ENCODE results near the gene PURB. TPM values are rescaled to one million over a fixed set of nuclear protein-coding genes. Genes with fewer than 3 reads are reported as not detected.
"Not testable (repeated sequence)": the region's sequence is repeated elsewhere in the genome, so short reads cannot be mapped to it uniquely, and the experiment has no call there.

Gene PURB
- total and polyA plus RNA-seq, 7 experiments from 2014 or later, result 1.7 to 30.5 (median 22.3) TPM

DNA sequence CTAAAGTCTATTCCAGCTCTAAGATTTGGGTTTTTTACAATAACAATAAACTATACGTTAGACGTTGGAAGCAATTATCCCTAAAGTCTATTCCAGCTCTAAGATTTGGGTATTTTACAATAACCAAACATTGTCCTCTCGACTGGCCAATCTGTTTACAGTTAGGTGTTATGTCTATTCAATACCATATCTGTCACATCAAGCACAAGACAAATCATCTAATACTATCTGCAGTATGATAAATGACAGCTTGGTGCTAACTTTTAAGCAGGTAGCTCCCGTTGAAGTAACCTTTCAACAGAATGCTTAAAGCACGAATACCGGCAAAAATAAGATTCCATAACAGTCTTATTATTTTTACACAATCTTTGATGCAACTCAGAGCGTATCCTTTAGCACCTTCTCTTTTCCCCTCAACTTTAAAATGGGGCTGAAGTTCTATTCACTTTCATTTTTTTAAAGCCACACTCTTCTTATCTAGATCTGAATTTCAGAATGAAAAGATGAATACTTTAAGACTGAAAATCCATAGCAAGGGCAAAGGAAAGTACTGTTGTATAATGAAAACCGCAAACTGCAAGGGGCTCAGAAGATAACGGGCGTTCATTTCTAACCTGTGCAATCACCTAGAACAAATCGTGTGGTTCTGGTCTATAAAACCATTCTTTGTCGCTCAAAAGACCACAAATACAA lies 38.4 kb downstream of the PURB start:
- peak overlapping the region; percentile 89 to 99 (median 94) for H3K4me3 Mint-ChIP-seq
- Histone ChIP-seq H3K27me3 (ENCODE audit: control insufficient read depth in 2 of 2, insufficient read depth in 2 of 2, low read length in 2 of 2) (no peaks in the 10 kb centered on the region), H3K27ac (ENCODE audit: low read depth, low read length) (peak overlapping the region; percentile 96), H3K36me3 (ENCODE audit: control insufficient read depth in 2 of 3, insufficient read depth in 3 of 3, low read length in 3 of 3) (peaks cover 0 to under 1% (median 0%) of the 10 kb centered on the region in 3 experiments), H3K9me3 (ENCODE audit: control insufficient read depth in 2 of 3, low read length in 3 of 3) (no peaks in the 10 kb centered on the region), H3K4me3 (ENCODE audit: low read length) (peak overlapping the region; percentile 91), H3K4me1 (ENCODE audit: control insufficient read depth in 2 of 2, insufficient read depth in 2 of 2, low read length in 2 of 2) (peaks cover 0 to 11% of the 10 kb centered on the region in 2 donors)
- DNase-seq, result no peak
- peaks cover 4 to 11% (median 4%) of the 10 kb centered on the region in 5 donors for H3K36me3 Mint-ChIP-seq
- ATAC-seq, result no peak
- intact Hi-C loops (cut with micrococcal nuclease), result loop anchor here (1.0 to 5.0 kb wide), 15 partner anchors 96 to 805 kb away; partner anchors contain the start of genes NUDCD3 (in 2 of the 2), DBNL (in 1 of the 2), MYO1G (in 1 of the 2) and POLM (in 1 of the 2)
- ChIA-PET CTCF (interaction anchor here (0.7 to 2.2 kb wide), 11 partner anchors 10 to 761 kb away, joined by 3 to 8 read pairs (median 4); partner anchors contain the start of gene TMED4), POLR2A (interaction anchor here (0.5 to 5.7 kb wide), 26 partner anchors 8 to 732 kb away, joined by 3 to 60 read pairs (median 5); partner anchors contain the start of genes DDX56, NUDCD3, OGDH and PPIA)
- peaks cover 26 to 63% (median 39%) of the 10 kb centered on the region in 7 donors for H3K4me1 Mint-ChIP-seq
- peaks cover 0 to 2% (median 0%) of the 10 kb centered on the region in 11 donors for H3K9me3 Mint-ChIP-seq
- H3K27me3 Mint-ChIP-seq, result peaks cover 0 to 2% (median 0%) of the 10 kb centered on the region in 5 donors
- H3K27ac Mint-ChIP-seq, result peak overlapping the region; percentile 95 to 100 (median 98)

DNA sequence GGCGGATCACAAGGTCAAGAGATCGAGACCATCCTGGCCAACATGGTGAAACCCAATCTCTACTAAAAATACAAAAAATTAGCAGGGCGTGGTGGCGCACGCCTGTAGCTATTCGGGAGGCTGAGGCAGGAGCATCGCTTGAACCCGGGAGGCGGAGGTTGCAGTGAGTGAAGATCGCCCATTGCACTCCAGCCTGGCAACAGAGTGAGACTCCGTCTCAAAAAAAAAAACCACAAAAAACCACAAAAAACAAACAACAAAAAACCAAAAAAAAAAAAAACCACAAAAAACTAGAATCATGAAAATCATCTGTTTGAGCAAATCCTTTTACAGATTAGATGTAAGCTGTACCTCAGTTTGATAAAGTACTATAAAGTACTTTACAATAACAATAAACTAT lies 38.9 kb downstream of the PURB start:
- Mint-ChIP-seq H3K27ac (peak overlapping the region; percentile 95 to 100 (median 98)), H3K4me1 (peaks cover 32 to 67% (median 44%) of the 10 kb centered on the region in 7 donors), H3K36me3 (peaks cover 7 to 16% (median 9%) of the 10 kb centered on the region in 5 donors), H3K4me3 (peak overlapping the region; percentile 89 to 99 (median 94))
- H3K27me3 Mint-ChIP-seq; ATAC-seq; H3K27me3 ChIP-seq (ENCODE audit: control insufficient read depth in 2 of 2, insufficient read depth in 2 of 2, low read length in 2 of 2); H3K36me3 ChIP-seq (ENCODE audit: control insufficient read depth in 2 of 3, insufficient read depth in 3 of 3, low read length in 3 of 3); H3K9me3 Mint-ChIP-seq; H3K9me3 ChIP-seq (ENCODE audit: control insufficient read depth in 2 of 3, low read length in 3 of 3): not testable (repeated sequence)
- POLR2A ChIA-PET, result interaction anchor here (0.7 to 5.7 kb wide), 18 partner anchors 8 to 273 kb away, joined by 3 to 60 read pairs (median 6); partner anchors contain the start of genes DDX56, OGDH, PPIA and PURB
- DNase-seq, result peak in 6 of 9 donors; percentile 24 to 44 (median 36)
- peak overlapping the region; percentile 91 for H3K4me3 ChIP-seq (ENCODE audit: low read length)
- CTCF ChIA-PET, result interaction anchor here (0.6 to 1.8 kb wide), 11 partner anchors 11 to 760 kb away, joined by 3 to 7 read pairs (median 3); partner anchors contain the start of gene TMED4
- intact Hi-C loops (cut with micrococcal nuclease), result loop anchor here (2.0 to 5.0 kb wide), 9 partner anchors 131 to 804 kb away; partner anchors contain the start of genes DBNL (in 1 of the 2), MYO1G (in 1 of the 2), NUDCD3 (in 1 of the 2) and POLM (in 1 of the 2)
- H3K4me1 ChIP-seq (ENCODE audit: control insufficient read depth in 2 of 2, insufficient read depth in 2 of 2, low read length in 2 of 2), result peaks cover 0 to 11% of the 10 kb centered on the region in 2 donors
- peak overlapping the region; percentile 96 for H3K27ac ChIP-seq (ENCODE audit: low read depth, low read length)

DNA sequence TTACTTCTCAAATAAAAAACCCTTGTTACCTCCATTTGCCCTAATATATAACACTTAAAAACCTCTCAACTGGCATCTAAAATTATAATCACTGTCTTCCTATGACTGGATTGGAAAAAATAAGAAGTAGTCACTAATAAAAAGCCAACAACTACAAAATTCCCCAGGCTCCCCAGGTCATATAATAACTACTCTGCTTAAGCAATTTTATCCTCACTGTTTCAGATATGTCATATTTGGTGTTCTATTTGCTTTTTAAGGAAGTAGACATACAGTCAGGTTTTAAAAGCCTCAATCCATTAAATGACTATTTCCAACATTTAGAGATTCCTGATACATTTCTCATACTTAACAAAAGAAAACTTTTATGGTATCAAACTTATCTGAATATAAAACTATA lies 39.9 kb downstream of the PURB start:
- H3K4me3 ChIP-seq (ENCODE audit: low read length), result no peak overlapping the region
- Mint-ChIP-seq H3K27me3 (peaks cover 0 to 2% (median 0%) of the 10 kb centered on the region in 5 donors), H3K27ac (peak overlapping the region; percentile 5 to 100 (median 98)), H3K9me3 (peaks cover 0 to 2% (median 0%) of the 10 kb centered on the region in 11 donors), H3K36me3 (peaks cover 7 to 22% (median 14%) of the 10 kb centered on the region in 5 donors), H3K4me3 (peak overlapping the region; percentile 13 to 99 (median 90)), H3K4me1 (peaks cover 34 to 72% (median 52%) of the 10 kb centered on the region in 7 donors)
- CTCF ChIA-PET, result interaction anchor here (0.6 to 1.0 kb wide), 4 partner anchors 47 to 311 kb away, joined by 3 to 4 read pairs (median 3); no protein-coding TSS in a partner anchor
- H3K36me3 ChIP-seq (ENCODE audit: control insufficient read depth in 2 of 3, insufficient read depth in 3 of 3, low read length in 3 of 3), result peaks cover 0 to 10% (median 3%) of the 10 kb centered on the region in 3 experiments
- H3K9me3 ChIP-seq (ENCODE audit: control insufficient read depth in 2 of 3, low read length in 3 of 3), result no peaks in the 10 kb centered on the region
- ATAC-seq, result no peak
- DNase-seq, result no peak
- H3K4me1 ChIP-seq (ENCODE audit: control insufficient read depth in 2 of 2, insufficient read depth in 2 of 2, low read length in 2 of 2), result peaks cover 0 to 15% of the 10 kb centered on the region in 2 donors
- POLR2A ChIA-PET, result interaction anchor here (0.5 to 5.7 kb wide), 15 partner anchors 9 to 569 kb away, joined by 3 to 60 read pairs (median 4); partner anchors contain the start of genes OGDH, PPIA, PURB and TMED4
- no peaks in the 10 kb centered on the region for H3K27me3 ChIP-seq (ENCODE audit: control insufficient read depth in 2 of 2, insufficient read depth in 2 of 2, low read length in 2 of 2)
- intact Hi-C loops (cut with micrococcal nuclease), result loop anchor here (5.0 kb wide), 5 partner anchors 132 to 803 kb away; partner anchors contain the start of genes DBNL (in 1 of the 2), MYO1G (in 1 of the 2) and NUDCD3 (in 1 of the 2)
- H3K27ac ChIP-seq (ENCODE audit: low read depth, low read length), result peak overlapping the region; percentile 96

DNA sequence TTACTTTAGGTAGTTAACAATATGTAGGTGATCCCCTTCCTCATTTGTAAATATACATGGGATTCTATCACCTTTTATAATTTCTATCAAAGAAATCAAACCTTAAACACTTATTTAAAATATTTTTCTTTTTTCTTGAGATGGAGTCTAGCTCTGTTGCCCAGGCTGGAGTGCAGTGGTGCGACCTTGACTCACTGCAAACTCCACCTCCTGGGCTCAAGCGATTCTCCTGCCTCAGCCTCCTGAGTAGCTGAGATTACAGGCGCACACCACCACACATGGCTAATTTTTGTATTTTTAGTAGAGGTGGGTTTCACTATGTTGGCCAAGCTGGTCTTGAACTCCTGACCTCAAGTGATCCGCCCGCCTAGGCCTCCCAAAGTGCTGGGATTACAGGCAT lies 41.9 kb downstream of the PURB start:
- H3K27me3 Mint-ChIP-seq; H3K9me3 ChIP-seq (ENCODE audit: control insufficient read depth in 2 of 3, low read length in 3 of 3); H3K27me3 ChIP-seq (ENCODE audit: control insufficient read depth in 2 of 2, insufficient read depth in 2 of 2, low read length in 2 of 2); H3K9me3 Mint-ChIP-seq; H3K27ac Mint-ChIP-seq; CTCF ChIA-PET; intact Hi-C loops (cut with micrococcal nuclease); ATAC-seq; H3K4me3 ChIP-seq (ENCODE audit: low read length); H3K27ac ChIP-seq (ENCODE audit: low read depth, low read length); DNase-seq; H3K4me3 Mint-ChIP-seq: not testable (repeated sequence)
- POLR2A ChIA-PET, result interaction anchor here (0.6 to 0.7 kb wide), 3 partner anchors 47 to 292 kb away, joined by 3 to 6 read pairs (median 4); no protein-coding TSS in a partner anchor
- H3K36me3 ChIP-seq (ENCODE audit: control insufficient read depth in 2 of 3, insufficient read depth in 3 of 3, low read length in 3 of 3), result peaks cover 3 to 24% (median 3%) of the 10 kb centered on the region in 3 experiments
- H3K4me1 ChIP-seq (ENCODE audit: control insufficient read depth in 2 of 2, insufficient read depth in 2 of 2, low read length in 2 of 2), result peaks cover 0 to 15% of the 10 kb centered on the region in 2 donors
- Mint-ChIP-seq H3K4me1 (peaks cover 39 to 65% (median 57%) of the 10 kb centered on the region in 7 donors), H3K36me3 (peaks cover 7 to 29% (median 21%) of the 10 kb centered on the region in 5 donors)

DNA sequence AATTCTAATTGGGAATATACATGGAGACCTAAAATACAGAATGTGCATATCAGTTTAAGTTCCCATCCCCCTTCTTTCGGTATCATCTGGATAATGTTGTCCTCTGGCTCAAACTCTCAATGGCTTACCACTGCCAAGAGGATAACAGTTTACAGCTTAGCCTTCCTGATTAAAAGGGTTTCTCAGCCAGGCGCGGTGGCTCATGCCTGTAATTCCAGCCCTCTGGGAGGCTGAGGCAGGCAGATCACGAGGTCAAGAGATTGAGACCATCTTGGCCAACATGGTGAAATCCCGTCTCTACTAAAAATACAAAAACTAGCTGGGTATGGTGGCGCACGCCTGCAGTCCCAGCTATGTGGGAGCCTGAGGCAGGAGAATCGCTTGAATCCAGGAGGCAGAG lies 42.7 kb downstream of the PURB start:
- Mint-ChIP-seq H3K36me3 (peaks cover 7 to 31% (median 22%) of the 10 kb centered on the region in 5 donors), H3K4me3 (peak overlapping the region in 2 of 10 donors; percentile 15 to 20), H3K27ac (peak overlapping the region in 2 of 9 donors; percentile 16 to 64), H3K4me1 (peaks cover 39 to 62% (median 55%) of the 10 kb centered on the region in 7 donors)
- H3K4me3 ChIP-seq (ENCODE audit: low read length); H3K27me3 ChIP-seq (ENCODE audit: control insufficient read depth in 2 of 2, insufficient read depth in 2 of 2, low read length in 2 of 2); H3K27me3 Mint-ChIP-seq; H3K9me3 Mint-ChIP-seq; H3K27ac ChIP-seq (ENCODE audit: low read depth, low read length); DNase-seq; intact Hi-C loops (cut with micrococcal nuclease); ATAC-seq; H3K9me3 ChIP-seq (ENCODE audit: control insufficient read depth in 2 of 3, low read length in 3 of 3): not testable (repeated sequence)
- H3K4me1 ChIP-seq (ENCODE audit: control insufficient read depth in 2 of 2, insufficient read depth in 2 of 2, low read length in 2 of 2), result peaks cover 0 to 15% of the 10 kb centered on the region in 2 donors
- peaks cover 3 to 29% (median 5%) of the 10 kb centered on the region in 3 experiments for H3K36me3 ChIP-seq (ENCODE audit: control insufficient read depth in 2 of 3, insufficient read depth in 3 of 3, low read length in 3 of 3)
- POLR2A ChIA-PET, result interaction anchor here (0.7 kb wide), 1 partner anchor 293 kb away, joined by 6 read pairs; no protein-coding TSS in a partner anchor
- CTCF ChIA-PET, result interaction anchor here (0.6 kb wide), 1 partner anchor 187 kb away, joined by 3 read pairs; no protein-coding TSS in a partner anchor

DNA sequence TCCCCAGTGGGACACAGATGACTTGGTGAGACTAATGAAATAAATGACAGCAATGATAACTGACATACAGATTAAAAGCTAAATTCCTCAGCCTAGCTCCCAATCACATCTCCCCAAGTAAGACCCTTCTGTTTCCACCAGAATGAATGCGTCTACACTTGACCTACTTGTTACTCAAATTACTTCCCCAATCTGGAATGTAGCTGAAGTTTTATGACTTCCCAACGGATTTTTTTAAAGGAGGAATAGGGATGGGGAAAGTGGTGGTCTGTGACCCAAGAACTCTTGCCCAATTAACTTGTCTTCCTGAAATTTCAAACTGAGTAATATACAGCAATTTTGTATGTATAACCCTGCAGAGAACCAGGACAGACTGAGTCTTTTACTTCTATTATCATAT lies 46.6 kb downstream of the PURB start:
- peaks cover 7 to 38% (median 25%) of the 10 kb centered on the region in 5 donors for H3K36me3 Mint-ChIP-seq
- no peak overlapping the region for H3K27ac ChIP-seq (ENCODE audit: low read depth, low read length)
- ChIA-PET CTCF (no interaction called here), POLR2A (interaction anchor here (0.8 to 1.2 kb wide), 2 partner anchors 10 to 11 kb away, joined by 4 read pairs; partner anchors contain the start of gene H2AZ2)
- DNase-seq (no peak), ATAC-seq (no peak)
- H3K27me3 Mint-ChIP-seq, result no peaks in the 10 kb centered on the region
- H3K36me3 ChIP-seq (ENCODE audit: control insufficient read depth in 2 of 3, insufficient read depth in 3 of 3, low read length in 3 of 3), result peaks cover 8 to 56% (median 11%) of the 10 kb centered on the region in 3 experiments
- H3K27me3 ChIP-seq (ENCODE audit: control insufficient read depth in 2 of 2, insufficient read depth in 2 of 2, low read length in 2 of 2), result no peaks in the 10 kb centered on the region
- H3K4me1 ChIP-seq (ENCODE audit: control insufficient read depth in 2 of 2, insufficient read depth in 2 of 2, low read length in 2 of 2), result peaks cover 0 to 4% of the 10 kb centered on the region in 2 donors
- peak overlapping the region in 3 of 9 donors; percentile 25 to 68 (median 48) for H3K27ac Mint-ChIP-seq
- no peak overlapping the region for H3K4me3 ChIP-seq (ENCODE audit: low read length)
- H3K4me1 Mint-ChIP-seq, result peaks cover 21 to 42% (median 28%) of the 10 kb centered on the region in 7 donors
- intact Hi-C loops (cut with micrococcal nuclease), result no loop called here
- H3K9me3 Mint-ChIP-seq, result no peaks in the 10 kb centered on the region
- no peak overlapping the region for H3K4me3 Mint-ChIP-seq
- no peaks in the 10 kb centered on the region for H3K9me3 ChIP-seq (ENCODE audit: control insufficient read depth in 2 of 3, low read length in 3 of 3)
